ENCODE data around the gene CES1.
A peak's percentile ranks its signal among the peaks of the same experiment; 100 is the strongest.
"Not testable (repeated sequence)": the region's sequence is repeated elsewhere in the genome, so short reads cannot be mapped to it uniquely, and the experiment has no call there.

Gene CES1

GRCh38 chr16:55832773-55833691, at the start of gene CES1:
TSS of gene CES1 (minus strand) at chr16:55833096. CDS start at chr16:55833055, 41 bp downstream.
- no peak for DNase-seq (ENCODE audit: low spot score)

- no peak for DNase-seq (ENCODE audit: low spot score)
These were observed 44.0 kb upstream of the CES1 start for GRCh38 chr16:55876854-55877253.

GRCh38 chr16:55875273-55875672, 42.4 kb upstream of the CES1 start, which contains the start of gene CES5A:
TSS of gene CES5A (minus strand) at chr16:55875373. CDS start at chr16:55875221, 152 bp downstream.
- DNase-seq (ENCODE audit: low spot score) = no peak

GRCh38 chr16:55873122-55873521, 40.2 kb upstream of the CES1 start:
- DNase-seq (ENCODE audit: low spot score) = no peak

- DNase-seq (ENCODE audit: low spot score) = no peak
These were observed 39.2 kb upstream of the CES1 start for GRCh38 chr16:55872130-55872529.

GRCh38 chr16:55871411-55872038, 38.6 kb upstream of the CES1 start:
- no peak for DNase-seq (ENCODE audit: low spot score)

- DNase-seq (ENCODE audit: low spot score) = no peak
These were observed 36.1 kb upstream of the CES1 start for GRCh38 chr16:55868980-55869379.

- no peak for DNase-seq (ENCODE audit: low spot score)
These were observed 35.2 kb upstream of the CES1 start for GRCh38 chr16:55868137-55868536.

- DNase-seq (ENCODE audit: low spot score) = no peak
These were observed 28.4 kb upstream of the CES1 start for GRCh38 chr16:55861288-55861687.

- not testable (repeated sequence) for DNase-seq (ENCODE audit: low spot score)
These were observed 24.8 kb upstream of the CES1 start for GRCh38 chr16:55857650-55858049.

- no peak for DNase-seq (ENCODE audit: low spot score)
These were observed 24.1 kb upstream of the CES1 start for GRCh38 chr16:55856950-55857349.

- DNase-seq (ENCODE audit: low spot score) = no peak
These were observed 20.2 kb upstream of the CES1 start for GRCh38 chr16:55853114-55853513.

GRCh38 chr16:55849536-55849935, 16.6 kb upstream of the CES1 start:
- no peak for DNase-seq (ENCODE audit: low spot score)

GRCh38 chr16:55846598-55847346, 13.9 kb upstream of the CES1 start:
- no peak for DNase-seq (ENCODE audit: low spot score)

GRCh38 chr16:55843105-55843395, 10.2 kb upstream of the CES1 start:
- DNase-seq (ENCODE audit: low spot score) = no peak

GRCh38 chr16:55842369-55843104, 9.6 kb upstream of the CES1 start:
- peak; percentile 36 for DNase-seq (ENCODE audit: low spot score)

- DNase-seq (ENCODE audit: low spot score) = no peak
These were observed 6.2 kb upstream of the CES1 start for GRCh38 chr16:55839115-55839514.

GRCh38 chr16:55836158-55836611, 3.3 kb upstream of the CES1 start:
- DNase-seq (ENCODE audit: low spot score) = no peak

GRCh38 chr16:55835581-55835980, 2.7 kb upstream of the CES1 start:
- DNase-seq (ENCODE audit: low spot score) = no peak

- not testable (repeated sequence) for DNase-seq (ENCODE audit: low spot score)
These were observed 2.3 kb upstream of the CES1 start for GRCh38 chr16:55835173-55835572.

GRCh38 chr16:55834049-55834448, 1.2 kb upstream of the CES1 start:
- no peak for DNase-seq (ENCODE audit: low spot score)

GRCh38 chr16:55832425-55832772, 497 bp downstream of the CES1 start:
- DNase-seq (ENCODE audit: low spot score) = no peak
